NCI-H748 (cell line): ENCODE results near the gene ABTB1.
"Not testable (repeated sequence)": the region's sequence is repeated elsewhere in the genome, so short reads cannot be mapped to it uniquely, and the experiment has no call there.

Experiments
- DNase-seq: peaks from one replicate; lab custom pipeline; 2025; ENCODE audit not compliant: unreplicated experiment; lab: John Stamatoyannopoulos, UW

ABTB1 gene

GRCh38 chr3:127702151-127702578 is 29.4 kb downstream of the ABTB1 start:
- no peak for DNase-seq

GRCh38 chr3:127704840-127705239 is 32.1 kb downstream of the ABTB1 start:
- DNase-seq: not testable (repeated sequence)

GRCh38 chr3:127706312-127706711 is 33.6 kb downstream of the ABTB1 start:
- DNase-seq: no peak

DNA sequence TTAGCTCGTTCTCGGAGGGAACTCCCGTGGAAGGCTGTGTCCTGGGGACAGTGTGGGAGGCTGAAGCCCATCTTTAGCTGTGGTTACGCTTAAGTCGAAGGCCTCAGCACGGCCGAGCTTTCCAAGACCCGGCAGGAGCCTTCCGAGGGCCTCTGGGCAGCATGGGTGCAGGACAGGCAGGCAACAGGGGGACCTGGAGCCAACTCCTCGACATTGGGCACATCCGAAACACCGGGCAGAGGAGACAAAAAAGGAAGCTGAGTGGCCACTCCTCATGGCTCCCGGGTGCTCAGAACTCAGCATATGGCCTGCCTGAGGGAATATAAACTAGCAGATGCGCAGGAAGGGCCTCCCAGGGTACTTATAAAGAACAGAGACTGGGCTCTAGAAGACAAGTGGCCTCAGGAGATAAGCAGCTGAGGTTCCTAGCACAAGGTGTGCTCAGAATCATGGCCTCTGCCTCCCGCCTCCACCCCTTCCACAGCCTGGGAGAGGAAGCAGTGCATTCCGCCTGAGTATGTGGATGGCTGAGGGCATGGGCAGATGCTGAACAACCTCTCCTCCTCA is 34.1 kb downstream of the ABTB1 start:
- DNase-seq: no peak

DNA sequence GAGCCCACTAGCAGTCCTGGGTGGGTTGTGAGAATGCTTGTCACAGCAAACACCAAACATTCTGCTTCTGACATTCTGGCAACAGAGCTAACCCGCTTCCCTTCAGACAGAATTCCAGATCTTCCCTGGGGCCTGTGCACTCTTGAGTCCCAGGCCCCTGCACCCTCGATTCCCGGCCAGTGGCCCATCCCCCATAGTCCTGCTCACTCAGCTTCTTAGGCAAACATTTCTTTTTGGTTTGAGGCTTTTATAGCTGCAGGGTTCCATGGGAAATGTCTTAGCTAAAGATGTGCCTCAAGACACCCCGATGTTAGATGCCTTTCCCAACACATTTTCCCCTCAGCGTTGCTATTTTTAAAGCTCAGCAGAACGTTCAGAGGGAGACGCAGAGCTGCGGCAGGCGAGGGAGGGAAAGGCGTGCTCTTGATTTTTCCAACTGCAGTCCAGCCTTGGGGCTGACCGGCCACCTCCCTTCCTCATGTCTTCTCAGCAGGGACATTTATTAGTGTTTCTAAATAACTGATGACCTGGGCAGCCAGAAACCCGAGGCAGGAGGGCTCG is 35.2 kb downstream of the ABTB1 start:
- no peak for DNase-seq

DNA sequence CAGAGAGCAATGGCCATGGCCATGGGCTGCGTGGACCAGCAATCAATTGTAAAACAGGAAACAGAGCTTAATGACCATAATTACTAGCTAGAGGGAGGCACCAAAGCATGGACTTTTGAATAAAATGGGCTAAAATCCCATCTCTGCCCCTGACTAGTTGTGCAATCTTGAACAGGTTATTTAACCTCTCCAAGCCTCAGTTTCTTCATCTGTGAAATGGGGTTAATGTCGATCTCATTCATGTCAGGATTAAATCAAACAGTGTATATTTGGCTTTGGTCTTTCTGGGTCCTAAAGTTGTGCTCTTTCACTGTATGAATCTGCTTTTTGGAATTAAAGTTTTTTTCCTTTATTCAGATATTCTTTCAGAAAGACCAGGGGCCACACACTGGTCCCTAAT is 36.1 kb downstream of the ABTB1 start:
- DNase-seq: peak; percentile 20

- DNase-seq: no peak
Measured at GRCh38 chr3:127709320-127710060, 36.7 kb downstream of the ABTB1 start.

GRCh38 chr3:127710155-127710941 is 37.6 kb downstream of the ABTB1 start:
- no peak for DNase-seq

- DNase-seq: no peak
Measured at GRCh38 chr3:127711021-127711695, 38.4 kb downstream of the ABTB1 start.

DNA sequence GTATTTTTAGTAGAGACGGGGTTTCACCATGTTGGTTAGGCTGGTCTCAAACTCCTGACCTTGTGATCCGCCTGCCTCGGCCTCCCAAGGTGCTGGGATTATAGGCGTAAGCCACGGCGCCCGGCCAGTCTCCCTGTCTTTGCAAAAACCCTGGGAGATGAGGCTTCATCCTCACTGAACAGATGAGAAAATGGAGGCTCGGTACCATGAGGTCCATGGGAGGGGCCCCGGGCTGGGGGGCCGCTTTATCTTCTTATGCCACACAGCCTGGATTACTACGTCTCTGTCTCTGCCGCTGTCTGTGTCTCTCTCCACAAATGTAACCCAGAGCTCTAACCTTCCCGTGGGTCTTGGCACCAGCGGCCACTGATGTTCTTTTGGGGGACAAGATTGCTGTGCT is 39.1 kb downstream of the ABTB1 start:
- DNase-seq: no peak

DNA sequence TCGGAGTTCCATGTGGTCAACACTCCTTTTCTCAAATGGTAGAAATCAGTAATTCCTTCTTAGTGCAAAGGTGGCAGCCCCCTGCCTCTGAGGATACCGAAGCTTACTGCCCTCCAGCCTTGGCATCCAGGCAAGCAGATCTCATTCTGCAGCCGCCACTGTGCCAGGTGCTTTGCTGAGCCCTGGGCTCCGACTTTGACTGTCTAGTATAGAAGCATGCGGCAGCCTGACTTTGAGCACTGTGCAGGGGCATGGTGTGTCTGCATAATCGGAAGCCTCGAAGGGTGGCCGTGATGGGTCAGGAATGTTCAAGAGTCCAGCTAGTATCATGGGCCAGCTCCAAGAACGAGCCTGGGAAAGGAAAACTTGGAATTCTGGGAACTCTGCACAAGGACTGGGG is 39.7 kb downstream of the ABTB1 start:
- DNase-seq: no peak

DNA sequence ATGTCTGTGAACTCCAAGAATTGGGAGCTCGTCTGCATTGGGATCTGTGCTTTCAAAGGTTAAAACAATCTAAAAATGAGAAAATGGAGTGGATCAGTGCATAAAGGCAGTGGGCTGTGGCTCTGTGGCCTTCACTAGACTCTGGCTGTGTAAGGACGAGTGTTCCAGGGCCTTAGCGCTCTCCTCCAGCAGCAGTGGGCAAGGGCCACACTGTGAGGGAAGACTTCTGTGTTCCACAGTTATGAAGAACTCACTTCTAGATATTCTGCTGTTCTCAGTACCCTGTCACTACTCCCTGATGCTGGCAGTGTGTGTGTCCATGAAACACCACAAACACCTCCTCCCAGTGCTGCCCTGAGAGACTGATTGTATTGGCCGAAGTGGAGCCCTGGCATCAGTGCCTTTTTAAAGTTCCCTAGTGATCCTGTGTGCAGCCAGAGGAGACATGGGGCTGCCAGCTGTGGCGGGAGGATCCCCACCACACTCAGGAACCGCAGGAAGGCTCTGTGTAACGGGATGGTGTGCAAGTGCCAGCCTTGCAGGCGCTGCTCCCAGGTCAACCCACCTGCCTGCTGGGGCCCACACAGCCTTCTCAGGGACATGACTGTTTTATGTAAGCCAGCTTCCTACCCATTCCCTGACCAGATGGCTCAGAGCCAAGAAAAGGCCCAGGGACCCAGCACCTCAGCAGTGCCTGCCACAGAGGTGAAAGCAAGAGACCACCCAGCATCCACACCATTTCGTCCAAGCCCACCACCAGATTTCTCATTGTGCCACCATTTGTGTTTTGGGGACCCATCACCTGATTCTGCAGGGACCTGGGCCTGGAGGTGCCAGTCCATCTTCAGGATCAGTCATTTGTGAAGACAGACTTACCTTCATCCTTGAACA is 40.4 kb downstream of the ABTB1 start:
- DNase-seq: no peak

GRCh38 chr3:127714125-127714571 is 41.4 kb downstream of the ABTB1 start:
- DNase-seq: no peak

GRCh38 chr3:127714866-127715265 is 42.1 kb downstream of the ABTB1 start:
- DNase-seq: no peak

- DNase-seq: no peak
Measured at GRCh38 chr3:127715532-127715931, 42.8 kb downstream of the ABTB1 start.

DNA sequence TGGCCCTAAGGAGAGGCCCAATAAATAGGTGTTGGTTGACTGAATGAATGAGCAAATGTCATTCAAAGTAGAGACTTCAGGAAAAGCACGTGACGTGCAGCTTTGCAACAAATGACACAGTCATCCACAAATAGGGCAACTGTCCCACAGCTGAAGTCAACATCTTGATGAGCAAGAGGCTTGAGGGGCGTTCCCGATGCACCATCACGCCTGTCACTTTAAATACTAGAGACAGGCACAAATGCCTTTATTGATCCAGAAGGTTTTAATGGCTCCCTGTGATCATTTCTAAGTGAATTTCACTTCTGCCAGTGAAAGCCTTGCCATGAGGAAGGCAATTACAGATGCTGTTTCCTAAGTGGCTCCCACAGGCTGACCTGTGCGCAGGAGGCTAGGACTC is 43.6 kb downstream of the ABTB1 start:
- DNase-seq: no peak

- DNase-seq: no peak
Measured at GRCh38 chr3:127717357-127718244, 44.8 kb downstream of the ABTB1 start.

GRCh38 chr3:127718245-127718915 is 45.6 kb downstream of the ABTB1 start:
- no peak for DNase-seq

DNA sequence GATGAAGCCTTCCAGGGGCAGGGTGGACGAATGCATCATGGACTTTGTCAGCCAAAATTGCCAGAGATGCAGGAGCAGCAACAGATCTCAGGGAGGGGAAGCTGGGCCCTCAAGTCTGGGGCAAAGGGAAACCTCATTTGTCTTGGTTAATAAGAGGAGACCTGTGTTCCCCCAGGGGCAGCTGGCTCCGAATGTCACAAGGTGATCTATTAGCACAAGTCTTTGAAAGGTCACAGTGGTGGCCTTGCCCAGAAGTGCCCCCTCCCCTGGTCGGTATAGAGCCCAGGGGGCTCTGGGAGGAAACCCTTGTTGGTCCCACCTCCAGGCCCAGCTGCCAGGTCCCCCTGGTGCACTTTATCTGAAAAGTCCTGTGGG is 46.2 kb downstream of the ABTB1 start:
- no peak for DNase-seq
